Amygdala (tissue), 56 donors: ENCODE results near the gene GRPR.
"Not testable (repeated sequence)": the region's sequence is repeated elsewhere in the genome, so short reads cannot be mapped to it uniquely, and the experiment has no call there.

Experiments
- DNase-seq, 56 donors: peaks; one replicate each; lab custom pipeline; 2025; lab: John Stamatoyannopoulos, UW

GRPR gene

DNA sequence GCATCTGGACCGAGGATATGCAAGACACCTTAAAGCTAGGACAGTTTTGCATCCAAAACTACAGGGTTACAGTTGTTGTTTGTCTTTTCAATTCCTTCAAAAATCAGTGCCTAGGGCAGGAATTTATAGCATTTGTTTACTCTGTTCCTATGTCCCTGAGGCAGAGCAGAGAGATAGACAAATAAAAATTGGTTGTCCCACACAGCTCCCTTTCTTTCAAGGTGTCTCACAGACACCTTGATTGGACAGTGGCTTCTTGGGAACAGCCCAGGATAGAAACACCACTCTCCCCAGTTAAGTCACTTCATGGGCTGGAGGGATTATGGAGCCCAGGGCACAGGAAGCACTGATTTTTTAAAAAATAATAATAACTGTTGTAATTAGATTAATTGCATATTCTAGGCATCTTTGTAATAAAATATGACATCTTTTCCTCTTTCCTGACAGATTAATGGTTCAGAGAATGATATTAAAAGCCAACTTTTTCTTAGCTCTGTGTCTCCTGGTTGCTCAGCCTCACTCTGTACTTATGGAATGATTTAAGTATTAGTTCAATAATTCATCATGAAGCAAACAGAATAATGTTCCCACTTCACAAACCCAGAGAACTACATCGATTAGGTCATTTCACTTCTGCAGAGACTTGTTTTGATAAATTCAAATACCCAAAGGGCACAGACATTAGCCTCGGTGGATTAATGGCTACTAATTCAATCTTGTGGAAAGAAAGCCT is 52.1 kb downstream of the GRPR start:
- DNase-seq = no peak

DNA sequence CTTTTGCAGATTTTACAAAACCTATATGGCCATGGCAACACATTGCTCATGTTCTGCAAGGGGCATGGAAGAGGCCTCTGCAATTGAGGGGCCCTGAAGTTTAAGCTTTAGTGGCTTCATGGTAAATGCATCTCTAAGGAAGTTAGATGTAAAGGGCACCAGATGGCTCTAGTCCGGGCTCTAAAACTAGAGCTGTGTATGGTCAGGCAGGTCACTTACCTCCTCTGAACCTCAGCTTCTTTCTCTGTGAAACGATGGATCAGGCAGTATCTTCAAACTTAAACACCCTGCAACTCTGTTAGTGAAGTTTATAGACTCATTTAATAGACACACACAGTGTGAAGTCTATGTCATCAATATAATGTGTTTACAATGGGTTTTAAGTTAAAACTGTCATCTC is 53.9 kb downstream of the GRPR start:
- DNase-seq = no peak

DNA sequence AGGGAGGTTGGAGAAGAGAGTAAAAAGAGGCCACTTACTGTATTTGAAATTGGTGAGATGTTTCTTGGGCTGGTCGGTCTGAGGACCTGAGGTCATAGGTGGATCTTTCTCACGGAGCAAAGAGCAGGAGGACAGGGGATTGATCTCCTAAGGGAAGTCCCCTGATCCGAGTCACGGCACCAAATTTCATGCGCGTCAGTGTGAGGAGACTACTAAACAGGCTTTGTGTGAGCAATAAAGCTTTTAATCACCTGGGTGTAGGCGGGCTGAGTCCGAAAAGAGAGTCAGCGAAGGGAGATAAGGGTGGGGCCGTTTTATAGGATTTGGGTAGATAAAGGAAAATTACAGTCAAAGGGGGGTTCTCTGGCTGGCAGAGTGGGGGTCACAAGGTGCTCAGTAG is 60.5 kb downstream of the GRPR start:
- DNase-seq = not testable (repeated sequence)

DNA sequence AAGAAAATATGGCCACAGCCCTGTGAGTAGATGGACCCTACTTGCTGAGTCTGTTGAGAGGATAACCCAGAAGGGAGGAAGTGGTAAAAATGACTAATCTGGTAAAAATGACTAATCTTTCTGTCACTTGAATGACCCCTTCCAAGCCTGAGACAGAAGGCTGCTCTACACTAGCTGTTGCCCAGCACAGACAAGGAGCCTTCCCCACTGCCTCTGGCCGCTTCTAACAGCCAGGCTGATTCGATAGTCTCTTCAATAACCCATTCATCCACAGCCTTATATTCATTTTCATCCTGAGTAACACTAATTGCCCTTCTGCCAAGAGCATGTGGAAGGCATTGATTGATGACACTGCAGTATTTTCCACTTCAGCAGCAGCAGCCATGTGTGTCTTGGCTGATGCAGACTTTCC is 62.4 kb downstream of the GRPR start:
- no peak for DNase-seq

- no peak for DNase-seq
Measured at GRCh38 chrX:16186380-16187007, 63.1 kb downstream of the GRPR start.

GRCh38 chrX:16187024-16187760 is 63.8 kb downstream of the GRPR start:
- no peak for DNase-seq

DNA sequence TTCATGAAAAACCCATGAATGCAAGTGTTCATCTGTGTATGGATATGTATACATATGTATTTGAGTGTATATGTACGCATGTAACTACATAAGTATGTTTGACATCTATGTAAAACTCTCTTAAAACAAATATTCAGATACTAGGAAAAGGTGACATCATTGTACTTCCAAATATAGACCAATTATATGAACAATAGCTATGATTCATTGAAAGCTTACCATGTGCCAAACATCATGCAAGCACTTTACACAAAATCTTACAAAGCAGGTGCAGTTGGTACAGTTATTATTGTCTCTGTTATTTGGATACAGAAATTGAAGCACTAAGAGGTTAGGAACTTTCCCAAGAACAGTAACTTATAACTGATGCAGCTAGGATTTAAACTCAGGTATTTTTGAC is 65.3 kb downstream of the GRPR start:
- no peak for DNase-seq

GRCh38 chrX:16191605-16192004 is 68.2 kb downstream of the GRPR start:
- no peak for DNase-seq

DNA sequence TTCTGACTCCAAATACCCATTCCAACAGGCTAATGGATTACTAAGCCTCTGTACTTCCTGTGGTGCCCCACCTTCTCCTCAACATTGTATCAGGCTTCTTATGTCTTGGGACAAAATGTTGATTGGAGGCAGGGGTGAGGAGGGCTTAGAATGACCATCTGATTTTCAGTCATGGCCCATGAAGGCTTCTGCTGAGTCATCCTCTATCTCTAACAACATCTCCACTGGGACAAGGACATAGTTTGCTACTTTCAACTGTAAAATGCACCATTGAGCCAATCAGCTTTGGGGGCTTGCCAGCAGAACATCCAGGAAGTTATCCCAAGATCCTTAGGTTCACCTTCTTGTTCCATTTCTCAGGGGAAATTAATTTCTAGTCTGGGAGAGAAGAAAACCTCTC is 73.5 kb downstream of the GRPR start:
- DNase-seq = no peak

DNA sequence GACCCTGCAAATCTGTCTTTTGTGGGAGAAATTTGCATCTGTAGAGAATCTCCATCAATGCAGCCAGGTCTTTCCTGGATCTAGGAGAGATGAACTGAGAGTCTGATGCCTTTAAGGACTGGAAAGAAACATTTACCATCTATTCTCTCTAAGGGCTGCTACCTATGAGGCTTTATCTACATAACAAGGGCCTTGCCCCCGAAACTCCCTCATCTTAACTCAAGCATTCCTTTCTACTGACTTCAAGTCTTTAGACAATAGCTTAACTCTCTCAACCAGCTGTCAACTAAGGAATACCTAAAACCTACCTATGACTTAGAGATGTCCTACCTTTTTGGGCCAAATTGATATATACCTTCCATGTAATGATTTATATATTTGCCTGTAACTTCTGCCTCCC is 76.0 kb downstream of the GRPR start:
- no peak for DNase-seq

- DNase-seq = no peak
Measured at GRCh38 chrX:16202943-16203342, 79.6 kb downstream of the GRPR start.
